ENCODE measurements around the gene ZBTB48.

DNA sequence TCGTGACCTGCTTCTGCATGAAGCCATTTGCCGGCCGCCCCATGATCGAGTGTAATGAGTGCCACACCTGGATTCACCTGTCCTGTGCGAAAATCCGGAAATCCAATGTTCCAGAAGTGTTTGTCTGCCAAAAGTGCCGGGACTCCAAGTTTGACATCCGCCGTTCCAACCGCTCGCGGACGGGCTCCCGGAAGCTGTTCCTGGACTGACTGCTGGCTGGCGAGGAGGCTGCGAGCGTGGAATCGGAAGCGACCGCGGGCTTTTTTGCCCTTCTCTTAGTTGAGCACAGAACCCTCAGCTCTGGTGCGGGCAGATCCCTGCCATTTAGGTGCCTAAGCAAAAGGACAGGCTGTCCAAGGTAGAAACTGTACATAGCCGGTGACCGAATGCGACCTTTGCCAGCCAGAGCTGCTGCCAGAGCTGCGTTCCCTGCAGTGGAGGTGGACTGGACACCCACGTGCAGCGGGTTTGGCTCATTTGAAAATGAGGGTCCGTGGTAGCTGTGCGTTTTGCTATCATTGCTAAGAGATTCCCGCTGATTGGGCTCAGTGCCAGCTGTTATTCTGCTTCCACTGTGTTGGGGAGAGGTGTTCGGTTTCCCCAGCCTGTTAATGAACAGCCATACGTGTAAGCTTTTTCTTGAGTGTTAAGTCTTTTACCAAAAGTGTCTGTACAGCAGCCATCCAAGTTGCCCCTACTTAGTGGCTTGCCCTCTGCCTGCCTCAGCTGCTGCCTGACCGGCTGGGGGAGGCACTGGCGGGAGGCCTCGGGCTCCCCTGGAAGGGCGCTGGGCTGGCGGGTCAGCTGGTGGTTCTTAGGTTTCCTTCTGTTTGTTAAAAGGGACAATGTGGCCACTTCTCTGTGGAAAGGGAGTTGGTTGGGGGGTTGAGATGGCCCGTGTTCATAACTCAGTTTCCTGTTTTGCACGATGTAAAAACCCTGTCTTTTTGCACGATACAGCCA, 41.9 kb downstream of the ZBTB48 start:
- TF ChIP-seq, protein P1, sequence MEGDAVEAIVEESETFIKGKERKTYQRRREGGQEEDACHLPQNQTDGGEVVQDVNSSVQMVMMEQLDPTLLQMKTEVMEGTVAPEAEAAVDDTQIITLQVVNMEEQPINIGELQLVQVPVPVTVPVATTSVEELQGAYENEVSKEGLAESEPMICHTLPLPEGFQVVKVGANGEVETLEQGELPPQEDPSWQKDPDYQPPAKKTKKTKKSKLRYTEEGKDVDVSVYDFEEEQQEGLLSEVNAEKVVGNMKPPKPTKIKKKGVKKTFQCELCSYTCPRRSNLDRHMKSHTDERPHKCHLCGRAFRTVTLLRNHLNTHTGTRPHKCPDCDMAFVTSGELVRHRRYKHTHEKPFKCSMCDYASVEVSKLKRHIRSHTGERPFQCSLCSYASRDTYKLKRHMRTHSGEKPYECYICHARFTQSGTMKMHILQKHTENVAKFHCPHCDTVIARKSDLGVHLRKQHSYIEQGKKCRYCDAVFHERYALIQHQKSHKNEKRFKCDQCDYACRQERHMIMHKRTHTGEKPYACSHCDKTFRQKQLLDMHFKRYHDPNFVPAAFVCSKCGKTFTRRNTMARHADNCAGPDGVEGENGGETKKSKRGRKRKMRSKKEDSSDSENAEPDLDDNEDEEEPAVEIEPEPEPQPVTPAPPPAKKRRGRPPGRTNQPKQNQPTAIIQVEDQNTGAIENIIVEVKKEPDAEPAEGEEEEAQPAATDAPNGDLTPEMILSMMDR (IDR thresholded peaks at IDR 0.05): no peak
- no peak for TF ChIP-seq POLR2A (IDR thresholded peaks at IDR 0.05)

All from heart left ventricle (tissue), 13 donors.